ENCODE measurements around the gene MCFD2.

DNA sequence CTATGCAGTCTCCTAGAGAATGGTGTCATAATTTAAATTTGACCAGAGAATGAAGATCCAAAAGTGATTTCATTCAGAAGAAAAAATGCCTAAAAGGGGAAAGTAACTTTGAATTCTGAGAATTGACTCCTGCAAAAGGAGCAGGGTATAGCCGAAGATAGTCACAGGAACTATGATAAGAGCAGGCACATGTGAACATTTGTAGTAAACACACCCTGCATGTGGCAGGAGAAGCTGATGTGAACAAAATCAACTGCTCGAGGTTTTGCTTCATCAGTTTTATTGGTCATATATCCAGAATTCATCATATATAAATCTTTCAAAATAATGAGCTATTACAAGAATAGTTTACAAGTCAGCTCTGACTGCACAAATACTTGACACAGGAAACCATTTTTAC is 14.0 kb downstream of the MCFD2 start:
- TF ChIP-seq, protein P1, sequence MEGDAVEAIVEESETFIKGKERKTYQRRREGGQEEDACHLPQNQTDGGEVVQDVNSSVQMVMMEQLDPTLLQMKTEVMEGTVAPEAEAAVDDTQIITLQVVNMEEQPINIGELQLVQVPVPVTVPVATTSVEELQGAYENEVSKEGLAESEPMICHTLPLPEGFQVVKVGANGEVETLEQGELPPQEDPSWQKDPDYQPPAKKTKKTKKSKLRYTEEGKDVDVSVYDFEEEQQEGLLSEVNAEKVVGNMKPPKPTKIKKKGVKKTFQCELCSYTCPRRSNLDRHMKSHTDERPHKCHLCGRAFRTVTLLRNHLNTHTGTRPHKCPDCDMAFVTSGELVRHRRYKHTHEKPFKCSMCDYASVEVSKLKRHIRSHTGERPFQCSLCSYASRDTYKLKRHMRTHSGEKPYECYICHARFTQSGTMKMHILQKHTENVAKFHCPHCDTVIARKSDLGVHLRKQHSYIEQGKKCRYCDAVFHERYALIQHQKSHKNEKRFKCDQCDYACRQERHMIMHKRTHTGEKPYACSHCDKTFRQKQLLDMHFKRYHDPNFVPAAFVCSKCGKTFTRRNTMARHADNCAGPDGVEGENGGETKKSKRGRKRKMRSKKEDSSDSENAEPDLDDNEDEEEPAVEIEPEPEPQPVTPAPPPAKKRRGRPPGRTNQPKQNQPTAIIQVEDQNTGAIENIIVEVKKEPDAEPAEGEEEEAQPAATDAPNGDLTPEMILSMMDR (IDR thresholded peaks at IDR 0.05 in 8 of 11, conservative IDR thresholded peaks at IDR 0.05 in 3 of 11), result no peak
- no peak for TF ChIP-seq POLR2A (IDR thresholded peaks at IDR 0.05)
